Neural cell (in vitro differentiated cells): ENCODE data around the gene SKI. TPM values are rescaled to one million over a fixed set of nuclear protein-coding genes. Genes with fewer than 3 reads are reported as not detected.

ENCODE experiments used
- H2AFZ ChIP-seq: fragments of 200-600, 300-800 bp; sonication (generic), shearing (Covaris generic); 2 replicates; pipeline ENCODE4 v1.6.0; 2014; ENCODE audit warnings: low read depth, mild to moderate bottlenecking, antibody characterized with exemption, low read length, moderate library complexity
- H3F3A ChIP-seq: fragments of 200-600 bp; shearing (Covaris generic); 2 replicates; pipeline ENCODE4 v1.6.1; 2016; ENCODE audit warnings: mild to moderate bottlenecking, moderate library complexity, mixed read lengths, antibody characterized with exemption, low read length; ENCODE audit not compliant: insufficient read depth, poor library complexity, severe bottlenecking
- H3K27ac ChIP-seq: fragments of 200-600, 300-800 bp; sonication (generic), shearing (Covaris generic); 2 replicates; pipeline ENCODE4 v1.5.1; 2014; ENCODE audit warnings: mild to moderate bottlenecking, low read length, moderate library complexity
- H3K27me3 ChIP-seq: fragments of 300-800, 200-600 bp; sonication (generic), shearing (Covaris generic); 2 replicates; pipeline ENCODE4 v1.6.0; 2014; ENCODE audit warnings: mild to moderate bottlenecking, low read depth, low read length, moderate library complexity; ENCODE audit not compliant: insufficient read depth
- H3K36me3 ChIP-seq: fragments of 300-800, 200-600 bp; sonication (generic), shearing (Covaris generic); 2 replicates; pipeline ENCODE4 v1.5.1; 2014; ENCODE audit warnings: mild to moderate bottlenecking, antibody characterized with exemption, low read length, moderate library complexity; ENCODE audit not compliant: insufficient read depth
- H3K4me2 ChIP-seq: fragments of 300-800, 200-600 bp; sonication (generic), shearing (Covaris generic); 2 replicates; pipeline ENCODE4 v1.6.0; 2014; ENCODE audit warnings: mild to moderate bottlenecking, low read length
- H3K4me3 ChIP-seq: fragments of 300-800, 200-600 bp; sonication (generic), shearing (Covaris generic); 2 replicates; pipeline ENCODE4 v1.5.1; 2014; ENCODE audit warnings: mild to moderate bottlenecking, low read length, moderate library complexity
- H3K79me2 ChIP-seq: fragments of 200-600 bp; shearing (Covaris generic); replicated peaks from 2 replicates; pipeline ENCODE4 v1.6.0; 2014; ENCODE audit warnings: mild to moderate bottlenecking, low read length, moderate library complexity; ENCODE audit not compliant: insufficient read depth
- H3K9ac ChIP-seq: fragments of 300-800, 200-600 bp; sonication (generic), shearing (Covaris generic); 2 replicates; pipeline ENCODE4 v1.6.1; 2016; ENCODE audit warnings: mild to moderate bottlenecking, low read length, mixed read lengths
- H3K9me2 ChIP-seq: fragments of 200-600 bp; shearing (Covaris generic); 2 replicates; pipeline ENCODE4 v1.6.1; 2016; ENCODE audit warnings: mild to moderate bottlenecking, low read length, mixed read lengths; ENCODE audit not compliant: insufficient read depth
- H3K9me3 ChIP-seq: fragments of 200-600, 300-800 bp; sonication (generic), shearing (Covaris generic); 2 replicates; pipeline ENCODE4 v1.6.1; 2016; ENCODE audit warnings: mild to moderate bottlenecking, mixed run types, low read length, moderate library complexity, mixed read lengths
- H4K20me1 ChIP-seq: fragments of 200-600 bp; shearing (Covaris generic); 2 replicates; pipeline ENCODE4 v1.6.1; 2016; ENCODE audit warnings: mild to moderate bottlenecking, mixed run types; ENCODE audit not compliant: insufficient read depth
- EP300 ChIP-seq: fragments of 450-650 bp; conservative IDR thresholded peaks from 2 replicates; pipeline ENCODE4 v1.6.1; 2014; ENCODE audit warnings: antibody characterized with exemption, mild to moderate bottlenecking, moderate library complexity; ENCODE audit not compliant: poor library complexity, severe bottlenecking
- EZH2 ChIP-seq: fragments of 200-600, 300-800 bp; shearing (Covaris generic), sonication (generic); IDR thresholded peaks from 2 replicates; pipeline ENCODE4 v1.6.1; 2014; ENCODE audit warnings: antibody characterized with exemption, low read length, borderline replicate concordance, mild to moderate bottlenecking; ENCODE audit not compliant: insufficient read depth, poor library complexity, severe bottlenecking
- MXI1 ChIP-seq: fragments of 450-650 bp; conservative IDR thresholded peaks from 2 replicates; pipeline ENCODE4 v1.6.1; 2014; ENCODE audit warnings: antibody characterized with exemption, mild to moderate bottlenecking; ENCODE audit not compliant: poor library complexity, severe bottlenecking
- POLR2AphosphoS5 ChIP-seq: IDR thresholded peaks from 2 replicates; pipeline ENCODE4 v1.6.1; 2012
- RAD21 ChIP-seq: fragments of 450-650 bp; conservative IDR thresholded peaks from 2 replicates; pipeline ENCODE4 v1.6.1; 2014; ENCODE audit warnings: antibody characterized with exemption, mild to moderate bottlenecking, moderate library complexity
- REST ChIP-seq: IDR thresholded peaks from 2 replicates; pipeline ENCODE4 v1.6.1; 2012; ENCODE audit warnings: borderline replicate concordance
- SMC3 ChIP-seq: fragments of 450-650 bp; conservative IDR thresholded peaks from 2 replicates; pipeline ENCODE4 v1.6.1; 2014; ENCODE audit warnings: antibody characterized with exemption, mild to moderate bottlenecking, moderate library complexity; ENCODE audit not compliant: poor library complexity
- TAF1 ChIP-seq: IDR thresholded peaks from 2 replicates; pipeline ENCODE4 v1.6.1; 2012; ENCODE audit warnings: low read depth
- polyA plus RNA-seq: library from polyadenylated mRNA; depleted of rRNA; stranded (reverse); fragments of >200 nt; gene quantifications from 2 replicates; pipeline ENCODE4 v1.2.3, GENCODE V29; 2014
- TF ChIP-seq, protein P1 (sequence below): fragments of 450-650 bp; IDR thresholded peaks from 2 replicates; pipeline ENCODE4 v1.5.1; 2014; ENCODE audit warnings: antibody characterized with exemption, mild to moderate bottlenecking, moderate library complexity; ENCODE audit not compliant: poor library complexity, severe bottlenecking

Gene SKI
- polyA plus RNA-seq, 1 donor from 2014 or later = 4.1 TPM

DNA sequence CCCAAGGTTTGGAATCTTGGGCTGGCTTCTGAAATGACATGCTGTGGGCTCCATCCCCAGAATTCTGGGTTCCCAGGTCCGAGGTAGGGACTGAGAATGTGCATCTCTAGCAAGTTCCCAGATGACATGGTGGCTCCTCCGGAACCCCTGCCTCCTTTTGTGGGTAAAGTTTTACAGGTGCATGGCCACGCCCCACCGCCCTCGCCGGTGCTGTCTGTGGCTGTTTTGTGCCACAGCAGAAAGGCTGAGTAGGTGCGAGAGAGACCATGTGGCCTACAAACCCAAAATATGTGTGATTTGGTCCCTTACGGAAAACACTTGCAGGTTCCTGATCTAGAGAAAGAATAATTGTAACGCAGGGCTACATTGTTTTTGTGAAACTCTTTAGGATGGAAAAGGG lies 30.9 kb downstream of the SKI start:
- H3K27me3 ChIP-seq = no peaks in the 10 kb centered on the region
- H2AFZ ChIP-seq = no peak overlapping the region
- H3K9me2 ChIP-seq = no peaks in the 10 kb centered on the region
- TF ChIP-seq EZH2 (no peak), POLR2AphosphoS5 (no peak), RAD21 (no peak), SMC3 (no peak), MXI1 (no peak), EP300 (no peak), REST (no peak)
- TF ChIP-seq, protein P1, sequence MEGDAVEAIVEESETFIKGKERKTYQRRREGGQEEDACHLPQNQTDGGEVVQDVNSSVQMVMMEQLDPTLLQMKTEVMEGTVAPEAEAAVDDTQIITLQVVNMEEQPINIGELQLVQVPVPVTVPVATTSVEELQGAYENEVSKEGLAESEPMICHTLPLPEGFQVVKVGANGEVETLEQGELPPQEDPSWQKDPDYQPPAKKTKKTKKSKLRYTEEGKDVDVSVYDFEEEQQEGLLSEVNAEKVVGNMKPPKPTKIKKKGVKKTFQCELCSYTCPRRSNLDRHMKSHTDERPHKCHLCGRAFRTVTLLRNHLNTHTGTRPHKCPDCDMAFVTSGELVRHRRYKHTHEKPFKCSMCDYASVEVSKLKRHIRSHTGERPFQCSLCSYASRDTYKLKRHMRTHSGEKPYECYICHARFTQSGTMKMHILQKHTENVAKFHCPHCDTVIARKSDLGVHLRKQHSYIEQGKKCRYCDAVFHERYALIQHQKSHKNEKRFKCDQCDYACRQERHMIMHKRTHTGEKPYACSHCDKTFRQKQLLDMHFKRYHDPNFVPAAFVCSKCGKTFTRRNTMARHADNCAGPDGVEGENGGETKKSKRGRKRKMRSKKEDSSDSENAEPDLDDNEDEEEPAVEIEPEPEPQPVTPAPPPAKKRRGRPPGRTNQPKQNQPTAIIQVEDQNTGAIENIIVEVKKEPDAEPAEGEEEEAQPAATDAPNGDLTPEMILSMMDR = no peak
- H3K79me2 ChIP-seq = peaks cover 90% of the 10 kb centered on the region
- H3K4me3 ChIP-seq = no peak overlapping the region
- no peak overlapping the region for H3K4me2 ChIP-seq
- no peak overlapping the region for H3K9ac ChIP-seq
- H4K20me1 ChIP-seq = no peaks in the 10 kb centered on the region
- H3K9me3 ChIP-seq = no peaks in the 10 kb centered on the region
- H3F3A ChIP-seq = no peaks in the 10 kb centered on the region
- no peaks in the 10 kb centered on the region for H3K36me3 ChIP-seq
- H3K27ac ChIP-seq = no peak overlapping the region

GRCh38 chr1:2259668-2260402 lies 31.7 kb downstream of the SKI start:
- no peaks in the 10 kb centered on the region for H3F3A ChIP-seq
- no peak overlapping the region for H3K27ac ChIP-seq

More at GRCh38 chr1:2259668-2260402, 31.7 kb downstream of the SKI start:
- H3K9me2 ChIP-seq = no peaks in the 10 kb centered on the region
- no peaks in the 10 kb centered on the region for H4K20me1 ChIP-seq
- H3K79me2 ChIP-seq = peaks cover 90% of the 10 kb centered on the region
- no peak overlapping the region for H3K4me2 ChIP-seq
- no peak overlapping the region for H3K4me3 ChIP-seq
- no peaks in the 10 kb centered on the region for H3K27me3 ChIP-seq
- no peaks in the 10 kb centered on the region for H3K36me3 ChIP-seq
- TF ChIP-seq REST = no peak
- TF ChIP-seq SMC3 = no peak
- no peak for TF ChIP-seq EZH2
- no peak for TF ChIP-seq MXI1
- TF ChIP-seq, protein P1 = no peak
- no peak for TF ChIP-seq TAF1
- no peak for TF ChIP-seq POLR2AphosphoS5
- TF ChIP-seq EP300 = no peak
- no peak for TF ChIP-seq RAD21
- no peak overlapping the region for H2AFZ ChIP-seq
- no peaks in the 10 kb centered on the region for H3K9me3 ChIP-seq
- no peak overlapping the region for H3K9ac ChIP-seq
